ENCODE measurements around the gene PPP3R1. TPM values are rescaled to one million over a fixed set of nuclear protein-coding genes. Genes with fewer than 3 reads are reported as not detected.

Gene PPP3R1
- total and polyA plus RNA-seq, 9 of the 15 experiments (the other 6 are each of a cell fraction or from before 2014, with no cell fraction given): 3.7 to 70.0 (median 24.8) TPM

- TF ChIP-seq, protein P1, sequence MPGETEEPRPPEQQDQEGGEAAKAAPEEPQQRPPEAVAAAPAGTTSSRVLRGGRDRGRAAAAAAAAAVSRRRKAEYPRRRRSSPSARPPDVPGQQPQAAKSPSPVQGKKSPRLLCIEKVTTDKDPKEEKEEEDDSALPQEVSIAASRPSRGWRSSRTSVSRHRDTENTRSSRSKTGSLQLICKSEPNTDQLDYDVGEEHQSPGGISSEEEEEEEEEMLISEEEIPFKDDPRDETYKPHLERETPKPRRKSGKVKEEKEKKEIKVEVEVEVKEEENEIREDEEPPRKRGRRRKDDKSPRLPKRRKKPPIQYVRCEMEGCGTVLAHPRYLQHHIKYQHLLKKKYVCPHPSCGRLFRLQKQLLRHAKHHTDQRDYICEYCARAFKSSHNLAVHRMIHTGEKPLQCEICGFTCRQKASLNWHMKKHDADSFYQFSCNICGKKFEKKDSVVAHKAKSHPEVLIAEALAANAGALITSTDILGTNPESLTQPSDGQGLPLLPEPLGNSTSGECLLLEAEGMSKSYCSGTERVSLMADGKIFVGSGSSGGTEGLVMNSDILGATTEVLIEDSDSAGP (CRISPR knock-in tag; IDR thresholded peaks at IDR 0.05): no peak
- TF ChIP-seq RBM22 (IDR thresholded peaks at IDR 0.05; ENCODE audit: low read depth, low read length, poor library complexity, severe bottlenecking): peak; percentile 63
- TF ChIP-seq MCM3 (IDR thresholded peaks at IDR 0.05): no peak
- TF ChIP-seq ZNF707 (CRISPR knock-in tag; conservative IDR thresholded peaks at IDR 0.05): no peak
- TF ChIP-seq ZNF780A (CRISPR knock-in tag; IDR thresholded peaks at IDR 0.05): no peak
- TF ChIP-seq ZNF212 (CRISPR knock-in tag; IDR thresholded peaks at IDR 0.05): no peak
- no peak for TF ChIP-seq CBX5 (IDR thresholded peaks at IDR 0.05; ENCODE audit: borderline replicate concordance, low read depth)
- TF ChIP-seq ZNF717 (CRISPR knock-in tag; IDR thresholded peaks at IDR 0.05): no peak
- no peak for TF ChIP-seq NFRKB (IDR thresholded peaks at IDR 0.05; ENCODE audit: low read depth)
- TF ChIP-seq ZNF384 (IDR thresholded peaks at IDR 0.05; ENCODE audit: low read depth, low read length): no peak
Measured at GRCh38 chr2:68200157-68200787, 52.1 kb downstream of the PPP3R1 start (continued).

Measured in K562 (cell line).